ENCODE data around the gene DOK3.

DNA sequence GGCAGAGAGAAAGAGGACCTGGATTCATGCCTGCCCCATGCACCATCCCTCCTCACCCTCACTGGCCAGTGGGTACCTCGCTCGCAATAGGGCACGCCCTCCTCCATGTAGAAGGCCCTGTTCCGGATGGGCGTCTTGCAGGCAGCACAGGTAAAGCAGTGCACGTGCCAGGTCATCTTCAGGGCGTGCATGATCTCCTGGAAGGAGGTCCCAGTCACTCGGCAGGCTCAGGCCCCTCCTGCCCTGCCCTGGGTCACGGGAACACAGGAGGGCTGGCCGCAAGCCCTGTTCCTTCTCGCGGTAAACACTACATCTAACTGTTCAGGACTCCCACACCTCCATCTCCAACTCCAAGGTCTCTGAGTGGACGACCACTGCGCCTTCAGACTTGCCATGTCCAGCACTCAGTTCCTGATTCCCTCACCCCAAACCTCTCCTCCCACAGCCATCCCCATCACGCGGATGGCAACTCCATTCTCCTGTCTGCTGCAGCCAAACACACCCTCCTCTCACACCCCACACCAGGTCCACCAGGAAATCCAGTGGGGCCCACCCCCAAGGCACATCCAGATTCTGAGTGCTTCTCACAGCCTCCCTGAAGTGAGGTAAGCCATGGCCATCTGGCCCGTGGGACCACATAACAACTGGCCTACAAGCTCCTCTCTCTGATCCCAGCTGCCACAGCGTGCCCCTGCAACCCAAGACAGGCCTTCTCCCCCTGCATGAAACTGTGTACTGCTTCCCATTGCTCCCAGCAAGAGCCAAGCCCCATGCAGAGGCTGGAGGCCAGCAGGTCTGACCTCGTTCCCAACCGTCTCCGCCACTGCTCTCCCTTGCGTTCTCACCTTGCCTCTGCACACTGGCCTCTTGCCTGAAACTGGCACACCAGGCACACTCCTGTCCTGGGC lies 25.4 kb downstream of the DOK3 start:
- TF ChIP-seq, protein P1, sequence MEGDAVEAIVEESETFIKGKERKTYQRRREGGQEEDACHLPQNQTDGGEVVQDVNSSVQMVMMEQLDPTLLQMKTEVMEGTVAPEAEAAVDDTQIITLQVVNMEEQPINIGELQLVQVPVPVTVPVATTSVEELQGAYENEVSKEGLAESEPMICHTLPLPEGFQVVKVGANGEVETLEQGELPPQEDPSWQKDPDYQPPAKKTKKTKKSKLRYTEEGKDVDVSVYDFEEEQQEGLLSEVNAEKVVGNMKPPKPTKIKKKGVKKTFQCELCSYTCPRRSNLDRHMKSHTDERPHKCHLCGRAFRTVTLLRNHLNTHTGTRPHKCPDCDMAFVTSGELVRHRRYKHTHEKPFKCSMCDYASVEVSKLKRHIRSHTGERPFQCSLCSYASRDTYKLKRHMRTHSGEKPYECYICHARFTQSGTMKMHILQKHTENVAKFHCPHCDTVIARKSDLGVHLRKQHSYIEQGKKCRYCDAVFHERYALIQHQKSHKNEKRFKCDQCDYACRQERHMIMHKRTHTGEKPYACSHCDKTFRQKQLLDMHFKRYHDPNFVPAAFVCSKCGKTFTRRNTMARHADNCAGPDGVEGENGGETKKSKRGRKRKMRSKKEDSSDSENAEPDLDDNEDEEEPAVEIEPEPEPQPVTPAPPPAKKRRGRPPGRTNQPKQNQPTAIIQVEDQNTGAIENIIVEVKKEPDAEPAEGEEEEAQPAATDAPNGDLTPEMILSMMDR (IDR thresholded peaks at IDR 0.05; ENCODE audit: poor library complexity, severe bottlenecking), result no peak
- TF ChIP-seq EZH2 (IDR thresholded peaks at IDR 0.05; ENCODE audit: borderline replicate concordance, insufficient read depth, low read length, poor library complexity, severe bottlenecking) (no peak), POLR2AphosphoS5 (IDR thresholded peaks at IDR 0.05) (no peak), RAD21 (conservative IDR thresholded peaks at IDR 0.05) (no peak), TAF1 (IDR thresholded peaks at IDR 0.05; ENCODE audit: low read depth) (no peak), EP300 (conservative IDR thresholded peaks at IDR 0.05; ENCODE audit: poor library complexity, severe bottlenecking) (no peak), MXI1 (conservative IDR thresholded peaks at IDR 0.05; ENCODE audit: poor library complexity, severe bottlenecking) (no peak), SMC3 (conservative IDR thresholded peaks at IDR 0.05; ENCODE audit: poor library complexity) (no peak)
- TF ChIP-seq, protein P2, sequence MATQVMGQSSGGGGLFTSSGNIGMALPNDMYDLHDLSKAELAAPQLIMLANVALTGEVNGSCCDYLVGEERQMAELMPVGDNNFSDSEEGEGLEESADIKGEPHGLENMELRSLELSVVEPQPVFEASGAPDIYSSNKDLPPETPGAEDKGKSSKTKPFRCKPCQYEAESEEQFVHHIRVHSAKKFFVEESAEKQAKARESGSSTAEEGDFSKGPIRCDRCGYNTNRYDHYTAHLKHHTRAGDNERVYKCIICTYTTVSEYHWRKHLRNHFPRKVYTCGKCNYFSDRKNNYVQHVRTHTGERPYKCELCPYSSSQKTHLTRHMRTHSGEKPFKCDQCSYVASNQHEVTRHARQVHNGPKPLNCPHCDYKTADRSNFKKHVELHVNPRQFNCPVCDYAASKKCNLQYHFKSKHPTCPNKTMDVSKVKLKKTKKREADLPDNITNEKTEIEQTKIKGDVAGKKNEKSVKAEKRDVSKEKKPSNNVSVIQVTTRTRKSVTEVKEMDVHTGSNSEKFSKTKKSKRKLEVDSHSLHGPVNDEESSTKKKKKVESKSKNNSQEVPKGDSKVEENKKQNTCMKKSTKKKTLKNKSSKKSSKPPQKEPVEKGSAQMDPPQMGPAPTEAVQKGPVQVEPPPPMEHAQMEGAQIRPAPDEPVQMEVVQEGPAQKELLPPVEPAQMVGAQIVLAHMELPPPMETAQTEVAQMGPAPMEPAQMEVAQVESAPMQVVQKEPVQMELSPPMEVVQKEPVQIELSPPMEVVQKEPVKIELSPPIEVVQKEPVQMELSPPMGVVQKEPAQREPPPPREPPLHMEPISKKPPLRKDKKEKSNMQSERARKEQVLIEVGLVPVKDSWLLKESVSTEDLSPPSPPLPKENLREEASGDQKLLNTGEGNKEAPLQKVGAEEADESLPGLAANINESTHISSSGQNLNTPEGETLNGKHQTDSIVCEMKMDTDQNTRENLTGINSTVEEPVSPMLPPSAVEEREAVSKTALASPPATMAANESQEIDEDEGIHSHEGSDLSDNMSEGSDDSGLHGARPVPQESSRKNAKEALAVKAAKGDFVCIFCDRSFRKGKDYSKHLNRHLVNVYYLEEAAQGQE (IDR thresholded peaks at IDR 0.05; ENCODE audit: borderline replicate concordance), result no peak

Data from neural cell (in vitro differentiated cells).